GM19463 (cell line): ENCODE measurements around the gene PCA3.

Experiments
- ATAC-seq: cut with Tn5 transposase; IDR thresholded peaks from one replicate; pipeline ENCODE4 v1.9.1; 2021; ENCODE audit warnings: mild to moderate bottlenecking, moderate library complexity; ENCODE audit not compliant: unreplicated experiment

PCA3 gene

DNA sequence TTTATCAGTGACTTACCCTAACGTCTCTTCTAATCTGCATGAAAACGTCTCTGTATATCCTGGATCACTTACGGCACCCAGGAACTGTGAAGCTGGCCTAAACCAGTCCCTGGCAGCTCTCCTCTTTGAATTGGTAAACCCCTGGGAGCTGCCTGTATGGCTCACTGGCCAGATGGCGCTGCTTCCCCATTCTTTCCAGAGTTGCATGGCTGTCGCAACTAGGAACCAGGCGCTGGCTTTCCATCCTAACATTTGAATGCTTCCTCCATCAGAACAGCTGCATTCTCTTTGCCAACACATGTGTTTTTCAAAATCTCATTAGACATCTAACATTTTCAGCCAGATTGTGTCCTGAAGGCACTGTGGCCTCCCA is 8.0 kb upstream of the PCA3 start:
- peak; percentile 15 for ATAC-seq

DNA sequence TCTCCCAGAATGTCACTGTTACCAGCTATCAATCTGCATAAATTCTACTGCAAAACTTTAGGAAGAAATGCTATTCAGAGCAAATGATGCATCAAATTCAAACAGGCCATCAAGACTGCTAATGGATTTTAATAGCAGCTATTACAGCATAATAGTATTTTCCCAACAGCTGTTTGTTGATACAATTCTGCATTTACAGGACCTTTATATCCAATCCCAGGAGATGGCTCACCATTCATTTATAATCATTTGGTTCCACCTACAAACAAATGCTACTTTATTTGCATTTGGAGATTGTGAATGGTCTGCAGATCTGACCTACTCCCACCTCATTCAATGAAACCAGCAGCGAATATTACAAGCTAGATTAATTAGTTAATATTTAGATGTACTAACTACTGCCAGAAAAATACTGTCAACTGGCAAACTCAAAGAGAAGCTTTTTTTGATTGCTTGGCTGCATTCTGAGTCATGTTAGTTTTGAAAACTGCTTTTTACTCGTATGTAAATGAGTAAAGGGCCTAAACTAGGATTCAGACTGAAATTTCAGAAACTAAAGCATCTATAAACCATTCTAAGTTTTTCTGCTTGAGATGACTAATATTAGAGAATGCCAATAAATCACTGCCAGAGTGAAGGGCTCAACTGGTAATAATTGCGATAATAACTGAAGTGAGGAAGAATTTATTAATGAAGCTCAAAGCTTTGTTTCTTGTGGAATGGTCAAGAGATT is 7.1 kb upstream of the PCA3 start:
- ATAC-seq = no peak

DNA sequence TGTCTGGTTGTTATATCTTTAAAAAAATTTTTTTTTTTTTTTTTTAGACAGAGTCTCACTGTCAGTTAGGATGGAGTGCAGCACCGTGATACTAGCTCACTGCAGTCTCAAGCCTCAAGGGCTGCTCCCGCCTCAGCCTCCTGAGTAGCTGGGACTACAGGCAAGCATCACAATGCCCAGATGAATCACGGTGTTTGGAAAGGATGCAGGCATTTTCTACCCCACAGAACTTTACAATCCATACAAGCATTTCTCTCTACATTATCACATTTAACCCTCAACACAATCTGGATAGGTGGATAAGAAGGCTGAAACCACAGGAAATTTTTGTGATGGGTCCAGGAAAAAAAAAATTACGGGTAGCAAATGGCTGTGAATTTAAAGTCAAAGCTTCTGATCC is 5.8 kb upstream of the PCA3 start:
- ATAC-seq = no peak

DNA sequence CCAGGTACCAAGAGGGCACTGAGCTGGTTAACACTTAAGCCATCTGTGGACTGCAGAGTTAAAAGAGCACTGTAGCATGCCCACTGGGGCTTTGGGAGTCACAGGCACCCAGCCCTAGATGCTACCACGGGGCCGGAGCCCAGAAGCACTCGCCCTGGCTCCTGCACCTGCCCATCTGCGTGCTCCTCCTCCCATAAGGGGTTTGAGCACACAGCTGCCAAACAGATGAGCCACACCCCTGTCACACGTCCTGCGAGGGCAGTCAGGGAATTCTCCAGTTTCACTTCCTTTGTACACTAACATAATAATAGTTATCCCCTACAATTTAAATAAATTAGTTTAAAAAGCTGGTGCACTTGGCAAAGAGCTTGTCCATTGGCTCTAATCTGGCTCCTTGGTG is 4.5 kb upstream of the PCA3 start:
- ATAC-seq = no peak

DNA sequence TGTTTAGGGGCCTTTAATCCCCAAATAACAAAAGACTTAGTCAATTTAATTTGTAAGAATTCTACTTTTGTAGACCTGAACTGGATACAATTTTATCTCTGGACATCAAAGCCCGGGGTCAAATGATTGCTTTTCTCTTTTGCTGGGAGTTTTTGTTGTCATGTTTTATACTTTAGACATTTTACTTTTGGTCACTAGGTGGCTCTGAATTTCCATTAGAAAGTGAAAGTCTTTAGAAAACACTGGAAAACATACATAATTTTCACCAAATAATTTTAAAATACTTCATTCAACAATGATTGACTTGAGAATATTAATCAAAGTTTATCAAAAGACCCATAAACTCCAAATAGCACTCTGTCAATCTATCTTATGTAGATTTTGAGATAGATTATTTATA is 2.8 kb upstream of the PCA3 start:
- no peak for ATAC-seq

DNA sequence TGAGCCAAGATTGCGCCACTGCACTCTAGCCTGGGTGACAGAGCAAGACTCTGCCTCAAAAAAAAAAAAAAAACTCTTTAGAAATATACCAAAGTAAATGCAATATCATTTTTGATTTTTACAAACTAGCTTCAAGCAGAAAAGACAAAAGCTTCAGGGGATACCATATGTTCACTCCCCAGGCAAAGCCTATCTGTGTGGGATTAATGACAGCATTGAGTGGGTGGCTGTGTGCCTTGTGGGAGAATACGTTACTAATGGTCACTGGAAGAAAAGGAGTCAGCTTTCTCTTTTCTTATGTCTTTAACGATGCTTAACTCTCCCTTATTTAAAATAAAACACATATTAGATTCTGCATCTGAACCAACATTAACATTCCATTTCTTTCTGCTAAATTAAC is 1.9 kb downstream of the PCA3 start:
- ATAC-seq = no peak

DNA sequence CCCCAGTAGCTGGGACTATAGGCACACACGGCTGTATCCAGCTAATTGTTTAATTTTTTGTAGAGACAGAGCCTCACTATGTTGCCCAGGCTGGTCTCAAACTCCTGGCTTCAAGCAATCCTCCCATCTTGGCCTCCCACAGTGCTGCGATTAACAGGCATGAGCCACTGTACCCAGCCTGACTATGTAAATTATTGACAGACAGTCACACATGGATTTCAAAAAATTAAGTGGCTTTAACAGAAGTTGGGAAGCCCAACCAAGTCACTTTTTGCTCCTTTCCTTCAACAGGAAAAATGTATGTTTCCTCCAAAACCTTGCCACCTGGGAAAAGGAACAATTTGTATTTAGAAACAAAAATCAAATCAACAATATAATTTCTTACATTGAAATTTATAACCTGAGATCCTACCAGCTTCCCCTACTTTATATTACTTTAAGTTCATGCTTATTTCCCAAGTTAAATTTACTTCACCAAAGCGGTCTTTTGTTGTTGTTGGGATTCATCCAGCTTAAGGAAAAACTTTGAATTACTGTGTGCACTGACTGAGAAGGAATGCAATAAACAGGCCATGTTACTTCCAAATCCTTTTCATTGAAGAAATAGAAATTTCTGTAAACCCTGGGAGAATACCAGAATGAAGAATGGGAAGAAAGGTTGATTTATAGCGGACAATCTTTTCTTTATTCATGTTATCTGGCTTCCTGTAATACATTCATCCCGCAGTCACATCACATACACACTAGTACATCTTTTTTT is 8.6 kb downstream of the PCA3 start:
- ATAC-seq = no peak

DNA sequence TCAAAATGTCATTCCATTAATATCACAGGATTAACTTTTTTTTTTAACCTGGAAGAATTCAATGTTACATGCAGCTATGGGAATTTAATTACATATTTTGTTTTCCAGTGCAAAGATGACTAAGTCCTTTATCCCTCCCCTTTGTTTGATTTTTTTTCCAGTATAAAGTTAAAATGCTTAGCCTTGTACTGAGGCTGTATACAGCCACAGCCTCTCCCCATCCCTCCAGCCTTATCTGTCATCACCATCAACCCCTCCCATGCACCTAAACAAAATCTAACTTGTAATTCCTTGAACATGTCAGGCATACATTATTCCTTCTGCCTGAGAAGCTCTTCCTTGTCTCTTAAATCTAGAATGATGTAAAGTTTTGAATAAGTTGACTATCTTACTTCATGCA is 20.6 kb downstream of the PCA3 start:
- ATAC-seq = no peak

DNA sequence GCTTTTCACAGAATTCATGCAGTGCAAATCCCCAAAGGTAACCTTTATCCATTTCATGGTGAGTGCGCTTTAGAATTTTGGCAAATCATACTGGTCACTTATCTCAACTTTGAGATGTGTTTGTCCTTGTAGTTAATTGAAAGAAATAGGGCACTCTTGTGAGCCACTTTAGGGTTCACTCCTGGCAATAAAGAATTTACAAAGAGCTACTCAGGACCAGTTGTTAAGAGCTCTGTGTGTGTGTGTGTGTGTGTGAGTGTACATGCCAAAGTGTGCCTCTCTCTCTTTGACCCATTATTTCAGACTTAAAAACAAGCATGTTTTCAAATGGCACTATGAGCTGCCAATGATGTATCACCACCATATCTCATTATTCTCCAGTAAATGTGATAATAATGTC is 21.3 kb downstream of the PCA3 start:
- no peak for ATAC-seq

DNA sequence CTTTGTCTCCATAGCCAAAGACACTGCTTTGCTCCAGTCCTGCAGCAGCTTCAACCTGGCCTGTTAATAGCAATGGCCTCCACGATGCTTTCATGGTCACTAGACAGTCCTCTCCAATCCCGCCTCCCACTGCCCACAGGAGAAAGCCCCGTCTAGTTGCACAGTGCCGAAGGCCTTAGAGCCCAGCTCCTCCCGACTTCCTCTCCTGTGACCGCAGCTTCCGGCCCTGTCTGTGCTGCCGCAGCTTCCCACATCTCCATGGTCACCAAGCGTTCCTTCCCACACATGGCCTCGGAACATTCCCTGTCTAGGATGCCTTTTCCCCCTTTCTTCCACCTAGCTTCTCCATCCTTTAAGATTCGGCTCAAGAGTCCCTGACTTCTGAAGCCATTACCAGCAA is 23.4 kb downstream of the PCA3 start:
- no peak for ATAC-seq

DNA sequence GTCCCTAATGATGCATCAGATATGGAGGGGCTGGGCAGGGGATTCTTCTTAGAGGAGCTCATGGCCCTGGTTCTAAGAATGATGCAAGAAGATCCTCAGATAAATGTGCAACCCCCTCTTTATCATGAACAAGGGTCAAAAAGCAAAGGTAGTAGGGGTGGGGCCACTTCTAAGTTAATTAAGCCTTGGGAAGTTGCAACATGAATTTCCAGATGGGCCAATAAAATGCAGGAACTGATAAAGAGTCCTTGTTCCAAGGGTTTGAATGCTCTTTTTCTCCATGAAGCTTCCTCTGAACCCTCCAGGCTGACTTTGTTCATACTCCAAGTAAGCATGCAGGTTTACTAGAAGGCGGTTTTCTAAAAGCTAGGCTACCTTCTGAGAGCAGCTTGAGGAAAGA is 25.6 kb downstream of the PCA3 start:
- no peak for ATAC-seq

DNA sequence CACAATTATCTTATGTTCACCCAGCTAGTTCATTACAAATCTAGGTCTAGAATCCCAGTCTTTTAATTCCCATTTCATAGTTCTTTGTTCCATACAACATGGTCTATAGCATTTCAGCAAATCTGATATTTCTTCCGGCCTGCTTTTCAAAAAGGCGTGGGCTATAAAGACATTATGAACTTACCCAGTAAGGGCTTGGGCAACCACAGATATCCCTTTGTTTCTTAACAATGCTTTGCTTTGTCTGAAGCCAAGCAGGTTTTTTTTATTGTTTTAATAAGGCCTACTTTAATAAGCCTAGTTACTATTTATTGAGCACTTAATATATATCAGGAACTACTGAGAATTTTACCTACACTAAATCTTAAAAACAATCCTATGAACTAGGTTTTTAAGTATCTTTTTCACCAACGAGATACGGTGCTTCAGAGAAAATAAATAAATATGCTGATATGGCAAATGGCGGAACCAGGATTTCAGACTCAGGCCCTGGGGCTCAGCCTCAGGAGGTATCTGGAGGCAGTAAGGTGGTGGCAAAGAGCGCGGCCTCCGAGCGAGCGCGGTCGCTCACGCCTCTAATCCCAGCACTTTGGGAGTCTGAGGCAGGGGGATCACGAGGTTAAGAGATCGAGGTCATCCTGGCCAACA is 29.7 kb downstream of the PCA3 start:
- no peak for ATAC-seq

DNA sequence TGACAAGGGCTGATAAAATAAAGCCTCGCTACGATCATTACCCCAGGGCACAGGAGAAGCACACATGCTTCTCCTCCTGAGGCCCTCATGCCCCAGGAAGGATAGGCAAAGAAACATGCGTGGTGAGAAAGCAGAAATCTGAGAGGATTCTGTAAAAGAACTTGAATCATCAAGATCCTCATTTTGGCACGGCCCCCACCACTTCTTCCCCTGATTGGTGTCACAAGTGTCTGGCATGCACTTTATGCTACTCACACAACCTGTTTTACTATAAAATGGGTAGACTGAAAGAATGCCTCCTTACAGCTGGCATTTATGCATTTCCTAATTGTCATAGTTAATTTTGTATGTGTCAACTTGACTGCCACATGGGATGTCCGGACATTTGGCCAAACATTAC is 32.1 kb downstream of the PCA3 start:
- ATAC-seq = no peak

DNA sequence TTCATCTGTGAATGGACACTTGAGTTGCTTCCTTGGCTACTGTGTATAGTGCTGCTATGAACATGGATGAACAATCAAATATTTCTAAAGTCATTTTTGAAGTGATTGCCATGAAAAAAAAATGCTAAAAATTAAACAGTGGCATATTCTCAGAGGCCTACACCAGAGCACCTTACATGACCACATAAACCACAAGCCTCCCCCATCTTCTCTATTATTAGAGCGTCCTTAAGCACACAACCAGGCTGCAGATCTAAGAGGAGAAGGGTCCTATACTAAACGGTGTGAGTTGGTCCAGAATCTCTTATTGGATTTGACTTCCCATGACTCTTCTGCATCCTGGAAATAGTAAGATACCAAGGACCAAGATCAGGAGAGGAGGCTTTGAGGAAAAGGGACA is 34.3 kb downstream of the PCA3 start:
- ATAC-seq = no peak

DNA sequence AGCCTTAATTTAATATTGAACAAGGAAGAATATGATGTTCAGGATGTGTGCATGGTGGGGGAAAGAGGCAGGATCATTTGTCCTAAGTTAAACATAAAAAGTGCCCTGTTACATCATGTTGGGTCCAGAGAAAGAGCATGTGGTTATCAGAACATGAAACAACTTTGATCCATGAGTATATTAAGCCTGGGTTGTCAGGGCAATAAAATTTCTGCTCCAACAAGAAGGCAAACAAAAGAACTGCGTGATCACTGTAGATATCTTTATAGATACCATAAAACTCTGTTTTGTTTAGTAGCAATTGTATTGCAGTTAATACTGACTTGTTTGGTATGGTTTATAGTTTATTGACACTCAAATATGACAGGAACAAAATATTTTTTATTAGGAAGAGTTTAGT is 35.2 kb downstream of the PCA3 start:
- no peak for ATAC-seq

DNA sequence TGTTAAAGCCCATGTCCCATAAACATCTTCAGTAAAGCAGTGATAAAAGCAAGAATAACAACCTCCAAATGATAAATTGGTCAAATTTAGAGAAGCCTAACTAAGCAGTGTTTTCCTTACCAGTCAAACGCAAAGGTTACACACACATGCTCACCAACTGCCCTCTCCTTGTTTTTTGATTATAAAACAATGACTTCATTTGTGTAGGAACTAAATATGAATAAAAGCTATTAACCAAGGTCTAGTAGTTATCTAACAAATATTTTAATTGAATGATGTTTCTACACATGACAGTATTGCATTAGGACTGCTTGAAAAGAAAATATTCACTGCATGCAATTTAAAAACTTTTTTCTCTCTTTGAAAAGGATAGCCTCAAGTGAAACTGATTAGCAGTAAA is 36.7 kb downstream of the PCA3 start:
- no peak for ATAC-seq

DNA sequence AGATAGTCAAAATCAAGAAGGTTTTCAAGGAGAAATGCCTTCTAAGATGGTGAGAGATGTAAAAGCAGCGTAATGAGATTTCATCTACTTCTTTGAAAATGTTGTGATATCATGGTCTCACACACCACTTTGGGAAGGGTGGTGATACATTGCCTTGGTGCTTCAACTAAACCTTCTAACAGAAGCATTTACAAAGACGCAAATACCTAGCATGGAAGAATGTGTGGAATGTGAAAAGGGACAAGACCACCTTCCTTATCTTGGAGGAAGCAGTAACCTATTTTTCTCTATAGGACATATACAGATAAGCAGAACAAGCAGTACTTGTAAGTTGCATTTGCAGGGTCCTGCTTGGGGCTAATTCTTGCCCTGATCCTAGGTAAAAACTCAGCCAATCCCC is 38.8 kb downstream of the PCA3 start:
- ATAC-seq = no peak

DNA sequence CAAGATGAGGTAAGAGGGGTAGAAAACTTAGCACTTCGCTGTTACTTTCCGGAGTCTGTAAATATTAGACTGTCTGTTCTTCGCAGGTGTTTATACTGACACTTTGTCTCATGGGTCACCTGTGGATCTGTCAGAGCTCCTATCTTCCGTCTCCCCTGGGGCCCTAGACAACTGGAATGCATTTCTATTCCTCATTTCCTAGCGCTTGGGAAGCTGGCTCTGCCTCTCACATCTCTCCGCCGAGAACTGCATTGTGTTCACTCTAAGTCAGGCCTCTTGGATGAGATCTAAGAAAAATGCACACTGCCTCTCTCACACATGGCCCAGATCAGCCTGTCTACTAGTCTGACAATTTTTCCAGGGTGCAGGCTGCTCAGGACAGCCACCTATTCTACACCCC is 39.5 kb downstream of the PCA3 start:
- no peak for ATAC-seq

DNA sequence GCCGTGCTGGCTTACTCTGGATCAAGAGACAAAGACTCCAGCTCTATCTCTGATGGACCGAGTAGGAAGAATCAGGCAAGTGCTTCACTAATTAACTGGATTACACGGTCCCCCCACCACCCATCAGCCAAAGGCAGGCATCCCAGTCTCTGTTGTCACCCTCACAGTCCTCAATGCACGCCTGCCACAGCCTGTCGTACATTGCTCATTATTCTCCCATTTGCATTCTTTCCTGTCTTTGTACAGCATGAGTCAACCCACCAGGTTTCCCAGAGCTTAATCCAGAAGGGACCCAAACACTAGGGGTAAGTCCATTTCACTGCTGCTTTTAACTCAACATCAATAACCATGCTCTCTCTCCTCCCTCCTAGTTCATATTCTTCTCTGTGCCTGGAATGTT is 44.4 kb downstream of the PCA3 start:
- no peak for ATAC-seq

DNA sequence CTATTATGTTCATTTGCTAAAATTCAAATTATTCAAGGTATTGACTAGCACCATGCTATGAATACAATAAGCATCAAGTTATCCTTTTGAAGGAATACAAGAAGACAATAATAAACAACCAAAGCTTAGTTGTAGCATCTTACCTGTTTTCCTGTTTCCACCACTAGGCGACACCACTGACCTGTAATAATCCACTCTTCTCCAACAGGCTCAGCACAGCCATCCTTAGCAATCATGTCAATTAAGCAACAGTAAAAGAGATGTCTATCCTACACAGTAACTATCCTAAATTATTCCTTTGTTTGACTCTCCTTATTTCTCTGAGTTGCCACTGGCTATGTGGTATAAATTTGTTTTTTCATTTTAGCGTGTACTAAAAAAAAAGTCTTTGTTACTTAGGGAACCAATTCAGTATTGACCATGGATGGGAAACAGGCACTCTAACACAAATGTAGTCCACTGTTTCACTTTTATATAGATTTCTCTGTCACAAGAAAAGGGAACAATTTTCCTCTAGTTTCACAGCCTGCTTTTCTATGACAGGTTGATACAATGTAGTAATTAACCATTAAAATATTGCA is 46.2 kb downstream of the PCA3 start:
- peak; percentile 62 for ATAC-seq

DNA sequence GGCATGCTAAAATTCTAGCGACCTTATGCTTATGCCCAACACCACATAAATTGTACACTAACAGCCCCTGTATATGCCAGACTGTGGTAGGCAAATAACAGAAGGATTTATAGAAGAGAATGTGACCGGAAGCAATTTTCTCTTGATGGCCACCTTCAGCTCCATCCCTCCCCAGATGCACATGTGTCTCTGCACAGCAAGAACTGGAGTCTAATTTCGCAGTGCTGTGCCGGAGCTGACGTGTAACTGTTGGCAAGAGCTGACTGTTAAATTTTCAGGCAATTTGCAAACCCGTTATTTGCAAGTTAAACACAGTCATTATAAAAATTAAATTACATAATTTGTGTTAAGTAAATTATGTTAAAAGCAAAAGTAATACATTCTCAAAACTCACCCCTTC is 48.4 kb downstream of the PCA3 start:
- ATAC-seq = no peak

DNA sequence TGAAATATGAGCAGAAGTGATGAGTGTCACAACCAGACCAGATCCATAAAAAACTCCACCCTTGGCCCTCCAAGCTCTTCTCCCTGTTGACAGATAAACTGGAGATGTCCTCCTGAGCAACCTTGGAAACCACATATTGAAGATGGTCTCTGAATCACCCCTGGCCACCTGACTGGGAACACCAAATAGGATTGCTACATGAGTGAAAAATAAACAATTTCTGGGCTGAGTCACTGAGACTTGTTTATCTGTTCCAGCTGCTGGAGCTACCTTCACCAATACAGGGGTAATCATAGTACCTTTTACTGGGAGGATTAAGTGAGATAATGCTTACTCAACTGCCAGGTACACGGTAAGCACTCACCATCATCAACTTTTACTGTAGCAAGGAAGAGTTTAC is 53.3 kb downstream of the PCA3 start:
- ATAC-seq = no peak
